Stimulated activated CD4-positive, alpha-beta T cell treated with anti-CD3 and anti-CD28 coated beads, TNF-alpha, amount 100 ng/mL, for 1 hour (primary cell): ENCODE measurements around the gene CSNK1D.

ENCODE experiments used
- DNase-seq, 3 donors: peaks; one replicate each; pipeline ENCODE4 v3.0.0-alpha.2; 2020; ENCODE audit warnings: low read depth in 3 of 3, low spot score in 1 of 3

Gene CSNK1D

DNA sequence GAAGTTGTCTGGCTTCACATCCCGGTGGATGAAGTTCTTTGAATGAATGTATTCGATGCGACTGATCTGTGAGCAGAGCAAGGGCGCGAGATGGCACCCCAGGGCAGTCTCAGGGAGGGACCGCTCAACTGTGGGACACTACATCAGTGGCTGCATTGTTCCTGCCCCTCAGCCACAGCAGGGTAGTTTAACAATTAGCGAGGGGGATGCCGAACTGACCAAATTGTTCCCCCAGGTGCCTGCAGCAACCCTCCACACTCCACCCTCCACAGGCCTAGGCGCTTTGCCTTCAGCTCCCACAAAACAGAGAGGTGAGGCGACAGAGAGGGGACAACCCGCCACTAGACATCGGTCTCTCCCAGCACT, 20.3 kb downstream of the CSNK1D start:
- no peak for DNase-seq

DNA sequence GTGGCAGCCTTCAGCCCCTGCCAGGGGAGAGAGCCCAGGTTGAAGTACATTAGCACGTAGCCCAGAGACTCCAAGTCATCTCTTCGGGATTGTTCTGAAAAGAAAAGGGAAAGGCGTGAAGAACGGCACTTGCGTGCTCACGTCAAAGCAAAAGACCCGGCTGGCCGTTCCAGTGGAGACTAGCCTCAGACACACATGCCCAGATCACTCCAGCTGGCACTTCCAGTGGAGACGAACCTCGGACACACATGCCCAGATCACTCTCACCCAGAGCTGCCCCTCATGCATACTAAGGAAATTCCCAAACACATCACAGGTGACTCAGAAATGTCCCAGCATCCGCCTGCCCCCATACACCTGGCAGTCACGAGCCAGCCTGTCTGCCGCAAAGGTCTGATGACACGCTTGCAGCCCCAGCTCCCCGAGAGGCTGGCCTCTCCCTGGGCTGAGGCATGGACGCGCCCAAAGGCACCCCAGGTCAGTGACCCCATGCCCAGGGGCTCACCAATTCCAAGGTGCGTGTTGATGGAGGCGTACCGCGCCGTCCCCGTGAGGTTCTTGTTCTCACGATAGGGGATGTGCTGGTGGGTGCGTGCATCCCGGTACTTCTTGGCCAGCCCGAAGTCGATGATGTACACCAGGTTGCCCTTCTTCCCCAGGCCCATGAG, 20.9 kb downstream of the CSNK1D start:
- no peak for DNase-seq

DNA sequence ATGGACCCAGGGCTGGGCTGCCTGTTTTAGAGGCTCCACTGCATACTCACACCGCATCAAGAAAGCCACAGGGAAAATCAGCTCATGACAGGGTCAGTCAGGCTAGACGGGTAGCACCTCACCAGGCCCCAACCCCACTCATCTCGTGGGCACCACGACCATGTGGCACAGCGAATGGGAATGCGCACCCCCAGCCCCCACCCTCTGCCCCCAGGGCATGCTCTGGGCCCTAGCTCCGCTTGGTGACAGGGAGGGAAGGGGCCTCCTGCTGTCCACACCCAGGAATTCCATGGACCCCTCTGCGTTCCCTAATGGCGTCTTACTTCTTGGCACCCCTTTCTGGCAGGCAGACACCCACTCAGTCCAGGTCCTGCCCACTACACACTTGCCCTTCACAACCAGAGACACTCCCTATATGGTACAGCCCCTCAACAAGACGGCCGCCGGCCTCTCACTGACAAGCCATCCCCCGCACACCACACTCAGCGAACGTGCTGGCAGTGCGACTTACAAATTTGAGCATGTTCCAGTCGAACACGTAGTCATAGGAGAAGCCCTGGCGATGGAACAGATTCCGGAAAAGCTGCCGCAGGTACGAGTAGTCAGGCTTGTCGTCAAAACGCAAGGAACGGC, 22.5 kb downstream of the CSNK1D start:
- DNase-seq: no peak

GRCh38 chr17:82249896-82250581, 23.5 kb downstream of the CSNK1D start:
- no peak for DNase-seq

GRCh38 chr17:82248815-82249674, 24.5 kb downstream of the CSNK1D start:
- DNase-seq: no peak

DNA sequence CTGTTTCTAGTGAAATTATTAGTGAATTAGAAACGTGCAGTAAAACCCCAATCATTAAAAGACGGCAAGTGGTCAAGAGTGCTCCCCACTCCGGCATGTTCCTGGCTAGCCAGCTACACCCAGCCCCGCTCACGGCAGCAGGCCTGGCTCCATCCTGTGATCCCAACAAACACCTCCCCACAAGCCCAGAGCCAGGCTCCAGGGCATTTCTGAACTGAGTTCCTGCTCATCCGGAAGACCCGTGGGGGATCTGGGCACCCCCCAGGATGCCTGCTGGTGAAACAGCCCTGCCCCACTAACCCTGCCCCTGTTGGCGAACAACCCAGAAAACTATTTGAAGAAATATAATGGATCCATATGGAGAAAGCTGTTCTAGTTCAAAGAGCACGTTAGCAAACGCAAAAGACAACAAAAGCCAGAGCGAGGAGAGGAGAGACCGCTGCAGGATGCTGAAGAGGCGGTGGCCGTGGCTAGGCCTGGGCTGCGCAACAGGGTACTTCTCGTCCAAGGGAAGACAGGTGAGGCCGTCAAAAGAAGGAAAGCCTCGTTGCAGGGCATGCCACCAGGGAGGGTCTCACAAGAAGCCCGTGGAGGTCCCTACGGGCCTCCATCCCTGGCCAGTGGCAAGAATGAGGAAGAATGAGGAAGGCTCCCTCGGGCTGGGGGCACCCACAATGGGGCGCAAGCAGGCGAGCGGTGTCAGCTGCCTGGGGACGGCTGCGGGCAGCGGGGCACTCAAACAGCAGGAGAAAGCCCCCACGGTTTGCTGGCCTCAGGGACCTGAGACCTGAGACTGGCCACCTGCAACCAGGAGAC, 25.4 kb downstream of the CSNK1D start:
- no peak for DNase-seq

DNA sequence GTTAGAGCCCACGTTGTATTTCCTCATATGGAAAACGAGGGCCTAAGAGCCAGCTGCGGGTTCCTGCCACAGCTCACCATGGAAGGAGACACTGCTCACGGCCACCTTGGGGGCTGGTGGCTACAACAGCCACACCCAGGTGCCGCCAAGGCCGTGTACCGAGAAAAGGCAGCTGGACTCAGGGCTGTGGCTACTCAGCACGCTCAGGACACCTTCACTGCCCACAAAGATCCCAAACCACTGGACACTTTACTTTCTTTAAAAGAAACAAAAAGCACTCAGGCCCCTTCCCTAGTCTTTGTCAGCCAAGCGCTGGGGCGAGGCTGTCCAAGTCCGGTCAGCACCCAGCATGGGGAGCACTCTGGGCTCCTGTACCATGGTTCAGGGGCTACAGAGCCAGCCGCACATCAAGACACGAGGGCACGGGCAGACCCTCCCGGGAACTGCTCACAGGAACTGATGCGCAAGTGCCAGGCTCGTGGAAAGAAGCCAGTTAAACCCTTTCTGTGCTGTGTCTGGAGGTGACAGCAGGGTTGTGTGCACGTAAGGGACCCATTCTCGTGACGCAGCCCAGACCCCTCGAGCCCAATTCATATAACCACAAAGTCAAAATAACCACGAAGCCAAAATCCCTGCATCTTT, 26.2 kb downstream of the CSNK1D start:
- no peak for DNase-seq

GRCh38 chr17:82246365-82247181, 26.9 kb downstream of the CSNK1D start:
- no peak for DNase-seq

GRCh38 chr17:82246040-82246364, 27.5 kb downstream of the CSNK1D start:
- no peak for DNase-seq

DNA sequence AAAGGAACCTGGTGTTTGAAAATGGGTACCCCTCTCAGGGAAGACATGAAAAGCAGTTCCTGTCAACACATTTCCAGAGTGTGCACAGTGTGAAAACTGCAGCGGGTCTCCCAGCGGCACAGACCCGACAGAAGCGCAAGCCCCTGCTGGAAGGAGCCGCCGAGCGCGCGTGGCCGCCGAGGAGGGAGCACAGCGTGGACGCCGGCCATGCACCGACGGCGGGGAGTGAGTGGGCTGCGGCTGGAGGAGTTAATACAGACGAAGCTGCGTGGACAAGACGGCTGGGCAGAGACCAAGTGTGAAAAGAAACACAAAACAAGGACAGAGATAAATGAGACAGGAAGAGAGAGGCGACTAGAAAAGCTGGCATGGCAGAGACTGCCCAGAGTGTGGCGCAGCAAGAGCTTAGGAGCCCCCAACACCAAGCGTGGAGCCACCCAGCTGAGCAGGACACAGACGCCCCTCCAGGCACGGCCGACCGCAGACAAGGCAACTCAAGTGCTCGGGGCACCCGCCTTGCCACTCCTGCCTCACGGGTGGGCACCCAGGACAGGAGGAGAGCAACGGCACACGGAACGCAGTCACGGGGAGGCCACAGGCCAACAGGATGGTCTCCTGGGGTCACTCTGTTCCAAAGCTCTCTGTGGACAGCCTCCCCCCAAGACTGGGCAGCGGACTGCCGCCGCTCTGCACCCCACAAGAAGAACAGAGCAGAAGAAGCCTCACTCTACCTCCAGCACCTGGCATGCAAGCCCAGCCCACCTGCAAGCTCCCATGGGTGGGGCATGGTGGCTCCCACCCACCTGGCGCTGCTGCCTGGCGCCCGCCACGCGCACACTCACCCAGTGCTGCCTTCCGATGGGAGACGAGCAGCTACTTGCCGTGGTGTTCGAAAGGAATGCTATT, 28.1 kb downstream of the CSNK1D start:
- no peak for DNase-seq

- DNase-seq: no peak
These were observed 28.9 kb downstream of the CSNK1D start for GRCh38 chr17:82244413-82245133.

GRCh38 chr17:82243648-82244412, 29.7 kb downstream of the CSNK1D start:
- no peak for DNase-seq

- no peak for DNase-seq
These were observed 30.4 kb downstream of the CSNK1D start for GRCh38 chr17:82242977-82243647.

- DNase-seq: no peak
These were observed 30.9 kb downstream of the CSNK1D start for GRCh38 chr17:82242698-82242976.

GRCh38 chr17:82241926-82242697, 31.4 kb downstream of the CSNK1D start:
- no peak for DNase-seq
